NCI-H2227 (cell line): ENCODE measurements around the gene KIF1A.

Experiments
- DNase-seq: peaks from one replicate; lab custom pipeline; 2025; ENCODE audit not compliant: unreplicated experiment; lab: John Stamatoyannopoulos, UW

KIF1A gene

GRCh38 chr2:240799033-240799820, 20.8 kb downstream of the KIF1A start:
- no peak for DNase-seq

- DNase-seq = no peak
Measured at GRCh38 chr2:240798327-240798905, 21.6 kb downstream of the KIF1A start.

GRCh38 chr2:240797914-240798313, 22.1 kb downstream of the KIF1A start:
- no peak for DNase-seq

GRCh38 chr2:240797500-240797895, 22.5 kb downstream of the KIF1A start:
- DNase-seq = no peak

GRCh38 chr2:240796543-240797499, 23.2 kb downstream of the KIF1A start:
- DNase-seq = no peak

- no peak for DNase-seq
Measured at GRCh38 chr2:240795916-240796510, 24.0 kb downstream of the KIF1A start.

GRCh38 chr2:240795454-240795853, 24.6 kb downstream of the KIF1A start:
- DNase-seq = no peak

GRCh38 chr2:240794178-240794721, 25.8 kb downstream of the KIF1A start:
- DNase-seq = no peak

- DNase-seq = no peak
Measured at GRCh38 chr2:240793313-240794177, 26.5 kb downstream of the KIF1A start.

GRCh38 chr2:240792629-240793312, 27.2 kb downstream of the KIF1A start:
- peak; percentile 61 for DNase-seq

- peak; percentile 22 for DNase-seq
Measured at GRCh38 chr2:240791821-240792628, 28.0 kb downstream of the KIF1A start.

GRCh38 chr2:240791221-240791800, 28.7 kb downstream of the KIF1A start:
- DNase-seq = no peak

- no peak for DNase-seq
Measured at GRCh38 chr2:240790370-240791220, 29.4 kb downstream of the KIF1A start.

GRCh38 chr2:240789501-240790369, 30.3 kb downstream of the KIF1A start:
- DNase-seq = no peak

GRCh38 chr2:240789051-240789453, 31.0 kb downstream of the KIF1A start:
- no peak for DNase-seq

- no peak for DNase-seq
Measured at GRCh38 chr2:240788482-240788881, 31.5 kb downstream of the KIF1A start.
